Spleen (tissue), 11 donors: Measurements from ENCODE around the gene OR10D3. TPM values are rescaled to one million over a fixed set of nuclear protein-coding genes. Genes with fewer than 3 reads are reported as not detected.
"Not testable (repeated sequence)": the region's sequence is repeated elsewhere in the genome, so short reads cannot be mapped to it uniquely, and the experiment has no call there.

Experiments
- DNase-seq: peaks from one replicate; pipeline ENCODE4 v3.0.0-alpha.2; 2020
- H3K27ac ChIP-seq, 8 donors: fragments of 200-600 bp; sonication (generic) in 7 of 8; 1 replicate in 4 of 8; 2 replicates in 4 of 8; pipeline versions ENCODE4 v1.5.0 to v1.8.0; 2016 to 2021; ENCODE audit warnings: inconsistent platforms in 4 of 8, mild to moderate bottlenecking in 4 of 8, moderate library complexity in 1 of 8
- H3K27me3 ChIP-seq, 7 donors: fragments of 200-600 bp; sonication (generic) in 6 of 7; replicated peaks in 1 of 7; 1 replicate in 4 of 7; 2 replicates in 3 of 7; pipeline versions ENCODE4 v1.5.0 to v1.8.0; 2016 to 2021; ENCODE audit warnings: inconsistent platforms in 3 of 7, mild to moderate bottlenecking in 1 of 7
- H3K36me3 ChIP-seq, 6 donors: fragments of 200-600 bp; sonication (generic) in 5 of 6; 1 replicate in 4 of 6; 2 replicates in 2 of 6; pipeline versions ENCODE4 v1.5.0 to v1.8.0; 2016 to 2021; ENCODE audit warnings: inconsistent platforms in 2 of 6
- H3K4me1 ChIP-seq, 6 donors: fragments of 200-600 bp; sonication (generic) in 5 of 6; 1 replicate in 3 of 6; 2 replicates in 3 of 6; pipeline versions ENCODE4 v1.5.0 to v1.8.0; 2016 to 2021; ENCODE audit warnings: inconsistent platforms in 3 of 6
- H3K4me3 ChIP-seq, 8 donors: fragments of 200-600 bp; sonication (generic) in 7 of 8; 1 replicate in 4 of 8; 2 replicates in 4 of 8; pipeline versions ENCODE4 v1.5.0 to v1.8.0; 2016 to 2021; ENCODE audit warnings: inconsistent platforms in 4 of 8, mild to moderate bottlenecking in 4 of 8, moderate library complexity in 2 of 8
- H3K9me3 ChIP-seq, 8 donors: fragments of 200-600 bp; sonication (generic) in 7 of 8; 1 replicate in 4 of 8; 2 replicates in 4 of 8; pipeline versions ENCODE4 v1.5.0 to v1.8.0; 2016 to 2021; ENCODE audit warnings: inconsistent platforms in 4 of 8
- POLR2A ChIP-seq, 3 donors: fragments of 450-650 bp; IDR thresholded peaks; one replicate each; pipeline ENCODE4 v1.5.1; 2017; ENCODE audit warnings: antibody characterized with exemption in 3 of 3, mild to moderate bottlenecking in 1 of 3
- POLR2AphosphoS5 ChIP-seq, 3 donors: sonication (generic); formaldehyde crosslinking; IDR thresholded peaks; one replicate each; pipeline ENCODE4 v1.5.1; 2017; ENCODE audit warnings: antibody characterized with exemption in 3 of 3
- WGBS, 5 donors: extraction: QIAGEN DNeasy Blood & Tissue Kit in 3 of 5; methylation state at CpG; one replicate each; pipeline versions ENCODE4 v1.1.5 to v1.1.7; 2013 to 2018; 5-methylcytosine and 5-hydroxymethylcytosine counted together
- intact Hi-C: fragments of 100-400 bp; cut with DNase I; formaldehyde crosslinking; loops from one replicate; pipeline ENCODE4 v1.15.0; 2023; ENCODE audit warnings: low total_unique reads
- polyA plus RNA-seq, 3 donors: library from polyadenylated mRNA; stranded (reverse); fragments of 200-250 nt; gene quantifications; one replicate each; pipeline ENCODE4 v1.2.1, GENCODE V29; 2013
- total RNA-seq, 7 donors: library from RNA; depleted of rRNA in 3 of 7; stranded (reverse); fragments of >200 nt in 3 of 7; fragmentation: NEBNext Ultra II Directional in 4 of 7; extraction: Animal tissue kit (Norgen Biotek cat#: 25700) in 4 of 7; gene quantifications; one replicate each; pipeline versions ENCODE4 v1.1.0 to v1.2.1, GENCODE V29; 2016 to 2021
- TF ChIP-seq, protein P1 (sequence below), 11 experiments: fragments of 200-600 bp in 7 of 11; fragments of 450-650 bp in 4 of 11; sonication (generic) in 4 of 11; IDR thresholded peaks in 8 of 11; conservative IDR thresholded peaks in 3 of 11; 1 replicate in 7 of 11; 2 replicates in 4 of 11; pipeline versions ENCODE4 v1.4.0 to v1.8.0; 2016 to 2021; ENCODE audit warnings: antibody characterized with exemption in 11 of 11, inconsistent platforms in 4 of 11, mild to moderate bottlenecking in 1 of 11
- donor health status: healthy with polysubstance abuse.
- donor health status: DM: no; HTN: no; CAD: no; lungs with moderate emphysema.
- donor health status: DM: no; HTN: no; CAD: no.
- donor health status: Bipolar disorder and iron deficiency.
- donor health status: healthy.
- donor health status: DM: no; HTN: no; CAD: no.
- donor health status: DM: yes; HTN: yes; CAD: no.

The OR10D3 gene
- total and polyA plus RNA-seq, 10 donors, result not detected

GRCh38 chr11:124214027-124214426 is 30.9 kb downstream of the OR10D3 start:
- TF ChIP-seq, protein P1, sequence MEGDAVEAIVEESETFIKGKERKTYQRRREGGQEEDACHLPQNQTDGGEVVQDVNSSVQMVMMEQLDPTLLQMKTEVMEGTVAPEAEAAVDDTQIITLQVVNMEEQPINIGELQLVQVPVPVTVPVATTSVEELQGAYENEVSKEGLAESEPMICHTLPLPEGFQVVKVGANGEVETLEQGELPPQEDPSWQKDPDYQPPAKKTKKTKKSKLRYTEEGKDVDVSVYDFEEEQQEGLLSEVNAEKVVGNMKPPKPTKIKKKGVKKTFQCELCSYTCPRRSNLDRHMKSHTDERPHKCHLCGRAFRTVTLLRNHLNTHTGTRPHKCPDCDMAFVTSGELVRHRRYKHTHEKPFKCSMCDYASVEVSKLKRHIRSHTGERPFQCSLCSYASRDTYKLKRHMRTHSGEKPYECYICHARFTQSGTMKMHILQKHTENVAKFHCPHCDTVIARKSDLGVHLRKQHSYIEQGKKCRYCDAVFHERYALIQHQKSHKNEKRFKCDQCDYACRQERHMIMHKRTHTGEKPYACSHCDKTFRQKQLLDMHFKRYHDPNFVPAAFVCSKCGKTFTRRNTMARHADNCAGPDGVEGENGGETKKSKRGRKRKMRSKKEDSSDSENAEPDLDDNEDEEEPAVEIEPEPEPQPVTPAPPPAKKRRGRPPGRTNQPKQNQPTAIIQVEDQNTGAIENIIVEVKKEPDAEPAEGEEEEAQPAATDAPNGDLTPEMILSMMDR (IDR thresholded peaks at IDR 0.05 in 8 of 11, conservative IDR thresholded peaks at IDR 0.05 in 3 of 11), result no peak
- TF ChIP-seq POLR2AphosphoS5 (IDR thresholded peaks at IDR 0.05) (no peak), POLR2A (IDR thresholded peaks at IDR 0.05) (no peak)
- H3K27ac ChIP-seq, result no peak overlapping the region
- DNase-seq, result no peak
- H3K27me3 ChIP-seq, result no peaks in the 10 kb centered on the region
- H3K4me1 ChIP-seq, result no peaks in the 10 kb centered on the region
- H3K9me3 ChIP-seq, result no peaks in the 10 kb centered on the region
- 74 to 90% (median 80%) methylated on average over 3 of the region's 3 CpGs for WGBS, 5 donors
- intact Hi-C loops, result no loop called here
- no peaks in the 10 kb centered on the region for H3K36me3 ChIP-seq
- no peak overlapping the region for H3K4me3 ChIP-seq

DNA sequence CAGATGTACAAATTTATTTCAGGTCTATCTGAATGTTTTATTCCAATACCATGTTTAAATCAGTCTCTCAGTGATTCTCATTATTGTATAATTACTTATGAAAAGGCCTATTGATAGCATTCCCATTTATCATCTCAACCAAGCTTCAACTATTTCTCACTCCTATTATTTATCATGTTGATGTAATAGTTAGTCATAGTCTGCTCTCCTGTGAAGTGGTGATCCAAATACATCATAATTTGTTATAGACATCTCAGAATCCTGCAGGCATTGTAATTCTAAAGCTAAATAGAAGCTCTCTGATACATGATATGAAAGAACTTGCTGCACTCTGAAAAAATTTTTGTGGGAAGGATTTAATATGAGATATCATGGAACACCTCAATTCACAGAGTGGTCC is 36.0 kb downstream of the OR10D3 start:
- no peak overlapping the region for H3K4me3 ChIP-seq
- DNase-seq, result no peak
- H3K4me1 ChIP-seq, result no peaks in the 10 kb centered on the region
- TF ChIP-seq POLR2A (IDR thresholded peaks at IDR 0.05), result no peak
- no peak for TF ChIP-seq POLR2AphosphoS5 (IDR thresholded peaks at IDR 0.05)
- TF ChIP-seq, protein P1 (IDR thresholded peaks at IDR 0.05 in 8 of 11, conservative IDR thresholded peaks at IDR 0.05 in 3 of 11), result no peak
- H3K27ac ChIP-seq, result no peak overlapping the region
- no peaks in the 10 kb centered on the region for H3K9me3 ChIP-seq
- no peaks in the 10 kb centered on the region for H3K36me3 ChIP-seq
- intact Hi-C loops, result no loop called here
- H3K27me3 ChIP-seq, result no peaks in the 10 kb centered on the region

DNA sequence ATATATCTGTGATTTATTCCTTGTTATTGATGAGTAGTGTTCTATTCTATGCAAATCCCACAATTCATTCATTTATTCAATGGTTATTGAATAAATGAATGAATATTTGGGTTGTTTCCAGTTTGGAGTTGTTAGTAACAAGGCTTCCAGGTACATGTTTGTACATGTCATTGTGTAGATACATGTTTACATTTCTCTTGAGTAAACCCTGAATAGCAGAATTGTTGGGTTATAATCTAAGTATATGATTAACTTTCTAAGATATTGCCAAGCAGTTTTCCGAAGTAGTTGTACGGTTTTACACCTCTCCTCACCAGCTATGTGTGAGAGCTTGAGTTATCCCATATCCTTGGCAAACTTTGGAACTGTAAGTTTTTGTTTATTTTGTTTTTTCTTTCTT is 39.3 kb downstream of the OR10D3 start:
- Histone ChIP-seq H3K27me3 (no peaks in the 10 kb centered on the region), H3K9me3 (no peaks in the 10 kb centered on the region), H3K4me1 (no peaks in the 10 kb centered on the region), H3K4me3 (no peak overlapping the region), H3K27ac (no peak overlapping the region), H3K36me3 (no peaks in the 10 kb centered on the region)
- intact Hi-C loops, result no loop called here
- TF ChIP-seq POLR2A (IDR thresholded peaks at IDR 0.05) (no peak), POLR2AphosphoS5 (IDR thresholded peaks at IDR 0.05) (no peak)
- TF ChIP-seq, protein P1 (IDR thresholded peaks at IDR 0.05 in 8 of 11, conservative IDR thresholded peaks at IDR 0.05 in 3 of 11), result no peak
- WGBS, 5 donors, result 87 to 99% (median 90%) methylated on average over 2 of the region's 2 CpGs
- DNase-seq, result no peak

- peak in 1 of 3 donors; percentile 15 for TF ChIP-seq POLR2AphosphoS5 (IDR thresholded peaks at IDR 0.05)
- WGBS, 5 donors, result 51 to 61% (median 55%) methylated on average over 9 of the region's 9 CpGs
- H3K27me3 ChIP-seq, intact Hi-C loops, H3K4me1 ChIP-seq, H3K4me3 ChIP-seq, DNase-seq, H3K36me3 ChIP-seq, H3K9me3 ChIP-seq: not testable (repeated sequence)
- peak overlapping the region in 2 of 8 donors; percentile 16 to 24 for H3K27ac ChIP-seq
Measured at GRCh38 chr11:124224618-124225423, 41.7 kb downstream of the OR10D3 start.
